ENCODE data around the gene SLC16A13. TPM values are rescaled to one million over a fixed set of nuclear protein-coding genes. Genes with fewer than 3 reads are reported as not detected.
"Not testable (repeated sequence)": the region's sequence is repeated elsewhere in the genome, so short reads cannot be mapped to it uniquely, and the experiment has no call there.

Gene SLC16A13
- total RNA-seq, 1 donor from 2014 or later: 11.1 TPM

DNA sequence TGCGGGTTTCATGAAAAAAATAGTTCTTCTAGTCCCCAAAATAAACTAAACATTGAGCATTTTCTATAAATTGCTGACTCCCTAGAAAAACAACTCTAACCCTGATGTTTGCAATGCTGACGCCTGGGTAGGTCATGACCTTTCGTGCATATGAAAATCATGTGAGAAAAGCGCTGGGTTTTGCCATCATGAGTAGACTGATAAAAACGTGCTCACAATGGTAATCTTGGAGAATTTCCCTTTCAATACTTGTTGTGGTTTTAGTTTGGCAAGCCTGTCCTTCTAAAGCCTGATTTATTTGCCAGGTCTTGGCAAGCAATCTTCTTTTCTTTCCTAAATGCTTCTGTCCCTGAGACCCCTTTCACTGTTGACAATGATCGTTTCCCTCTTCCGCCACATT, 48.3 kb downstream of the SLC16A13 start:
- peak overlapping the region; percentile 20 for H3K27ac Mint-ChIP-seq (ENCODE audit: unreplicated experiment)
- no peak overlapping the region for H3K4me3 Mint-ChIP-seq
- no peak for DNase-seq (ENCODE audit: low read depth, low spot score)
- peaks cover 7% of the 10 kb centered on the region for H3K9me3 Mint-ChIP-seq
- TF ChIP-seq, protein P1, sequence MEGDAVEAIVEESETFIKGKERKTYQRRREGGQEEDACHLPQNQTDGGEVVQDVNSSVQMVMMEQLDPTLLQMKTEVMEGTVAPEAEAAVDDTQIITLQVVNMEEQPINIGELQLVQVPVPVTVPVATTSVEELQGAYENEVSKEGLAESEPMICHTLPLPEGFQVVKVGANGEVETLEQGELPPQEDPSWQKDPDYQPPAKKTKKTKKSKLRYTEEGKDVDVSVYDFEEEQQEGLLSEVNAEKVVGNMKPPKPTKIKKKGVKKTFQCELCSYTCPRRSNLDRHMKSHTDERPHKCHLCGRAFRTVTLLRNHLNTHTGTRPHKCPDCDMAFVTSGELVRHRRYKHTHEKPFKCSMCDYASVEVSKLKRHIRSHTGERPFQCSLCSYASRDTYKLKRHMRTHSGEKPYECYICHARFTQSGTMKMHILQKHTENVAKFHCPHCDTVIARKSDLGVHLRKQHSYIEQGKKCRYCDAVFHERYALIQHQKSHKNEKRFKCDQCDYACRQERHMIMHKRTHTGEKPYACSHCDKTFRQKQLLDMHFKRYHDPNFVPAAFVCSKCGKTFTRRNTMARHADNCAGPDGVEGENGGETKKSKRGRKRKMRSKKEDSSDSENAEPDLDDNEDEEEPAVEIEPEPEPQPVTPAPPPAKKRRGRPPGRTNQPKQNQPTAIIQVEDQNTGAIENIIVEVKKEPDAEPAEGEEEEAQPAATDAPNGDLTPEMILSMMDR (conservative IDR thresholded peaks at IDR 0.05): no peak
- H3K36me3 Mint-ChIP-seq (ENCODE audit: low read depth): no peaks in the 10 kb centered on the region
- no peaks in the 10 kb centered on the region for H3K27me3 Mint-ChIP-seq (ENCODE audit: low read depth)
- peaks cover 4% of the 10 kb centered on the region for H3K4me1 Mint-ChIP-seq

DNA sequence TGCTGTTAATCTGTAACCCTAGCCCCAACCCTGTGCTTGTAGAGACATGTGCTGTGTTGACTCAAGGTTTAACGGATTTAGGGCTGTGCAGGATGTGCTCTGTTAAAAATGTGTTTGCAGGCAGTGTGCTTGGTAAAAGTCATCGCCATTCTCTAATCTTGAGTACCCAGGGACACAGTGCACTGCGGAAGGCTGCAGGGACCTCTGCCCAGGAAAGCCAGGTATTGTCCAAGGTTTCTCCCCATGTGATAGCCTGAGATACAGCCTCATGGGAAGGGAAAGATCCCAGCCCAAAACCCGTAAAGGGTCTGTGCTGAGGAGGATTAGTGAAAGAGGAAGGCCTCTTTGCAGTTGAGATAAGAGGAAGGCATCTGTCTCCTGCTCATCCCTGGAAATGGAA, 52.6 kb downstream of the SLC16A13 start:
- DNase-seq (ENCODE audit: low read depth, low spot score); H3K4me1 Mint-ChIP-seq; H3K9me3 Mint-ChIP-seq; H3K27ac Mint-ChIP-seq (ENCODE audit: unreplicated experiment); H3K36me3 Mint-ChIP-seq (ENCODE audit: low read depth); H3K27me3 Mint-ChIP-seq (ENCODE audit: low read depth); H3K4me3 Mint-ChIP-seq: not testable (repeated sequence)

DNA sequence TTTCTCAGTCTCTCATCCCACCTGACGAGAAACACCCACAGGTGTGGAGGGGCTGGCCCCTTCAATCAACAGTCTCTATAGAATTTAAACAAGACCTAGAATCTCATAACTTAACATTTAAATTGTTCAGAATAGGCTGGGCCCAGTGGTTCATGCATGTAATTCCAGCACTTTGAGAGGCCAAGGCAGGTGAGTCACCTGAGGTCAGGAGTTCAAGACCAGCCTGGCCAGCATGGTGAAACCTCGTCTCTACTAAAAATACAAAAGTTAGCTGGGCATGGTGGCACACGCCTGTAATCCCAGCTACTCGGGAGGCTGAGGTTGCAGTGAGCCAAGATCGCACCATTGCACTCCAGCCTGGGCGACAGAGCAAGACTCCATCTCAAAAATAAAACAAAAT, 53.8 kb downstream of the SLC16A13 start:
- DNase-seq (ENCODE audit: low read depth, low spot score); H3K27me3 Mint-ChIP-seq (ENCODE audit: low read depth); H3K9me3 Mint-ChIP-seq; H3K36me3 Mint-ChIP-seq (ENCODE audit: low read depth); H3K4me1 Mint-ChIP-seq; H3K4me3 Mint-ChIP-seq; H3K27ac Mint-ChIP-seq (ENCODE audit: unreplicated experiment): not testable (repeated sequence)

Other genes with a start within 250 kb of the SLC16A13 start
- gene TEKT1, start 204.3 kb upstream of the SLC16A13 start, total RNA-seq: not detected in 2 replicates
- gene ALOX12, start 40.0 kb upstream of the SLC16A13 start, total RNA-seq: 0.16 TPM in 1 of 2 replicates, not detected in the other
- 143 and 157 TPM in 2 replicates for gene RNASEK, start 23.4 kb upstream of the SLC16A13 start, total RNA-seq
- gene BCL6B, start 13.0 kb upstream of the SLC16A13 start, total RNA-seq: 0.41 and 0.42 TPM in 2 replicates
- not detected in 2 replicates for gene SLC16A11, start 8.1 kb downstream of the SLC16A13 start, total RNA-seq
- gene CLEC10A, start 44.2 kb downstream of the SLC16A13 start, total RNA-seq: not detected in 2 replicates
- gene ASGR2, start 78.8 kb downstream of the SLC16A13 start, total RNA-seq: not detected in 2 replicates
- gene ASGR1, start 143.4 kb downstream of the SLC16A13 start, total RNA-seq: 9.6 and 11.2 TPM in 2 replicates
- 49.4 and 51.4 TPM in 2 replicates for gene DLG4, start 183.8 kb downstream of the SLC16A13 start, total RNA-seq
- 215 and 220 TPM in 2 replicates for gene ACADVL, start 183.9 kb downstream of the SLC16A13 start, total RNA-seq
- gene DVL2, start 198.5 kb downstream of the SLC16A13 start, total RNA-seq: 130 and 140 TPM in 2 replicates
- gene PHF23, start 203.4 kb downstream of the SLC16A13 start, total RNA-seq: 72.7 and 75.2 TPM in 2 replicates
- gene GABARAP, start 206.4 kb downstream of the SLC16A13 start, total RNA-seq: 470 and 479 TPM in 2 replicates
- 179 and 182 TPM in 2 replicates for gene CTDNEP1, start 215.7 kb downstream of the SLC16A13 start, total RNA-seq
- 74.4 and 77.4 TPM in 2 replicates for gene ELP5, start 216.2 kb downstream of the SLC16A13 start, total RNA-seq
- gene CLDN7, start 226.5 kb downstream of the SLC16A13 start, total RNA-seq: not detected in 2 replicates
- 5.8 and 6.1 TPM in 2 replicates for gene SLC2A4, start 245.7 kb downstream of the SLC16A13 start, total RNA-seq